Stomach (tissue), 9 donors: ENCODE results near the gene NEK6. TPM values are rescaled to one million over a fixed set of nuclear protein-coding genes. Genes with fewer than 3 reads are reported as not detected.

ENCODE experiments used
- DNase-seq, 2 donors: peaks; one replicate each; pipeline versions ENCODE4 v3.0.0 to v3.0.0-alpha.2; 2013 to 2019
- H3K27ac ChIP-seq, 5 donors: fragments of 200-600 bp in 4 of 5; sonication (generic) in 4 of 5; one replicate each; pipeline ENCODE4 v1.5.1; 2013 to 2019; ENCODE audit warnings: mild to moderate bottlenecking in 1 of 5, moderate library complexity in 1 of 5
- H3K27me3 ChIP-seq, 3 donors: fragments of 200-600 bp; sonication (generic); one replicate each; pipeline ENCODE4 v1.5.1; 2017 to 2019; ENCODE audit warnings: mixed run types in 1 of 3
- H3K36me3 ChIP-seq, 4 donors: fragments of 200-600 bp; sonication (generic); 1 replicate in 3 of 4; 2 replicates in 1 of 4; pipeline ENCODE4 v1.5.1; 2016 to 2019
- H3K4me1 ChIP-seq, 4 donors: fragments of 200-600 bp; sonication (generic); one replicate each; pipeline ENCODE4 v1.5.1; 2016 to 2019
- H3K4me3 ChIP-seq, 4 donors: fragments of 200-600 bp; sonication (generic) in 3 of 4; one replicate each; pipeline ENCODE4 v1.5.1; 2016 to 2019; ENCODE audit warnings: mild to moderate bottlenecking in 1 of 4
- H3K9me3 ChIP-seq, 4 donors: fragments of 200-600 bp; sonication (generic); one replicate each; pipeline ENCODE4 v1.5.1; 2016 to 2019
- EP300 ChIP-seq: sonication (generic); formaldehyde crosslinking; IDR thresholded peaks from one replicate; pipeline ENCODE4 v1.6.1; 2017; ENCODE audit warnings: antibody characterized with exemption
- POLR2A ChIP-seq, 4 donors: fragments of 450-650 bp; IDR thresholded peaks; one replicate each; pipeline ENCODE4 v1.6.1; 2016; ENCODE audit warnings: antibody characterized with exemption in 4 of 4, control low read depth in 2 of 4, mild to moderate bottlenecking in 1 of 4, moderate library complexity in 1 of 4
- POLR2AphosphoS5 ChIP-seq, 3 donors: sonication (generic); formaldehyde crosslinking; IDR thresholded peaks; one replicate each; pipeline ENCODE4 v1.6.1; 2016; ENCODE audit warnings: antibody characterized with exemption in 3 of 3
- WGBS, 5 donors: extraction: QIAGEN DNeasy Blood & Tissue Kit in 3 of 5; methylation state at CpG; one replicate each; pipeline versions ENCODE4 v1.1.5 to v1.1.7; 2013 to 2018; 5-methylcytosine and 5-hydroxymethylcytosine counted together
- intact Hi-C: fragments of 100-400 bp; cut with DNase I; formaldehyde crosslinking; loops from one replicate; pipeline ENCODE4 v1.15.1; 2023; ENCODE audit warnings: low total_unique reads
- polyA plus RNA-seq, 3 donors: library from polyadenylated mRNA; stranded (reverse); fragments of 200-250 nt; gene quantifications; one replicate each; pipeline ENCODE4 v1.2.3, GENCODE V29; 2013
- total RNA-seq, 5 donors: library from RNA; depleted of rRNA; stranded (reverse); fragments of >200 nt; gene quantifications; one replicate each; pipeline versions ENCODE4 v1.1.0 to v1.2.3, GENCODE V29; 2014 to 2016
- TF ChIP-seq, protein P1 (sequence below), 7 experiments: fragments of 450-650 bp in 4 of 7; fragments of 200-600 bp in 3 of 7; sonication (generic) in 3 of 7; IDR thresholded peaks; one replicate each; pipeline ENCODE4 v1.5.1; 2016 to 2019; ENCODE audit warnings: antibody characterized with exemption in 7 of 7, control low read depth in 2 of 7, mild to moderate bottlenecking in 1 of 7
- donor health status: healthy with polysubstance abuse.
- donor health status: Bipolar disorder and iron deficiency.
- donor health status: healthy.

NEK6 gene
- total and polyA plus RNA-seq, 8 donors: 6.0 to 76.8 (median 25.9) TPM

DNA sequence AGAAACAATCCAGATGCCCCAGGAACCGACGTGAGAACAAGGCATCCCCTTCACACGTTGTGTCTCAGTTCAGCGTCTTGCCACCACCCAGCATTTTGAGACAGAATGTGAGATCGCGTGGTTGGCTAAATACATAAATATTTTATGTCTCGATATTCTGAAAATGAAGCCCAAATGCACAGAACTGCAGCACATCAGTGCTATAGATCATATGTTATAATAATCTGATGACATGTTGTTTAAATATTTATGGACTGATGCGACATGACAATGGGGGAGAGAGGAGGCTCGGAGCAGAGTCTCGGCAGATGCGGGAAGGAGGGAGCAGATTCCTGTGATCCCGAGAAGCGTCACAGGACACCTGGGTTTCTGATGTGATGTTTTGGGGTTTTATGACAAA lies 10.9 kb downstream of the NEK6 start:
- TF ChIP-seq POLR2AphosphoS5 (IDR thresholded peaks at IDR 0.05) (no peak), EP300 (no peak), POLR2A (IDR thresholded peaks at IDR 0.05) (no peak)
- TF ChIP-seq, protein P1, sequence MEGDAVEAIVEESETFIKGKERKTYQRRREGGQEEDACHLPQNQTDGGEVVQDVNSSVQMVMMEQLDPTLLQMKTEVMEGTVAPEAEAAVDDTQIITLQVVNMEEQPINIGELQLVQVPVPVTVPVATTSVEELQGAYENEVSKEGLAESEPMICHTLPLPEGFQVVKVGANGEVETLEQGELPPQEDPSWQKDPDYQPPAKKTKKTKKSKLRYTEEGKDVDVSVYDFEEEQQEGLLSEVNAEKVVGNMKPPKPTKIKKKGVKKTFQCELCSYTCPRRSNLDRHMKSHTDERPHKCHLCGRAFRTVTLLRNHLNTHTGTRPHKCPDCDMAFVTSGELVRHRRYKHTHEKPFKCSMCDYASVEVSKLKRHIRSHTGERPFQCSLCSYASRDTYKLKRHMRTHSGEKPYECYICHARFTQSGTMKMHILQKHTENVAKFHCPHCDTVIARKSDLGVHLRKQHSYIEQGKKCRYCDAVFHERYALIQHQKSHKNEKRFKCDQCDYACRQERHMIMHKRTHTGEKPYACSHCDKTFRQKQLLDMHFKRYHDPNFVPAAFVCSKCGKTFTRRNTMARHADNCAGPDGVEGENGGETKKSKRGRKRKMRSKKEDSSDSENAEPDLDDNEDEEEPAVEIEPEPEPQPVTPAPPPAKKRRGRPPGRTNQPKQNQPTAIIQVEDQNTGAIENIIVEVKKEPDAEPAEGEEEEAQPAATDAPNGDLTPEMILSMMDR (IDR thresholded peaks at IDR 0.05): no peak
- Histone ChIP-seq H3K9me3 (no peaks in the 10 kb centered on the region), H3K4me3 (no peak overlapping the region), H3K4me1 (peaks cover 52 to 100% (median 88%) of the 10 kb centered on the region in 4 donors), H3K27ac (peak overlapping the region in 4 of 5 donors; percentile 74 to 96 (median 83)), H3K27me3 (no peaks in the 10 kb centered on the region), H3K36me3 (no peaks in the 10 kb centered on the region)
- intact Hi-C loops: no loop called here
- DNase-seq: no peak
- 81 to 90% (median 88%) methylated on average over 13 of the region's 13 CpGs for WGBS, 5 donors

DNA sequence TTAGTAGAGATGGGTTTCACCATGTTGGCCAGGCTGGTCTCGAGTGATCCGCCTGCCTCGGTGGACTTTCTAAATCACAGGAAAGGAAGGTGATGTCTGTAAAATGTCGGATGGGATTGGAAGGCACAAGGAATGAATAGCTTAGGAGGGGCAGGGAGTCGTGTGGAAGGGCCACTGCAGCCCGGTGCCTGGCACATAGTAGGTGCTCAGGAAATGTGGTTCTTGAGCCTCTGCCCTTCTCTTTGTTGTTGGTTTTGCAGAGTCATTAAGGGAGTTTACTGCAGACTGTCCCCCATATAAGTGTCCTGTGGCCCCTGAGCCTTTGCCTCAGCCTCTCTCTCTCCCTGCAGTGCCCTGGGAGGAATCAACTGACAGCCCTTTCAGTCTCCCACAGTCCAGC lies 11.8 kb downstream of the NEK6 start:
- no peaks in the 10 kb centered on the region for H3K27me3 ChIP-seq
- H3K36me3 ChIP-seq: no peaks in the 10 kb centered on the region
- H3K27ac ChIP-seq: peak overlapping the region in 2 of 5 donors; percentile 34 to 75
- 92 to 96% (median 92%) methylated on average over 6 of the region's 6 CpGs for WGBS, 5 donors
- peaks cover 46 to 99% (median 82%) of the 10 kb centered on the region in 4 donors for H3K4me1 ChIP-seq
- TF ChIP-seq, protein P1 (IDR thresholded peaks at IDR 0.05): no peak
- TF ChIP-seq POLR2AphosphoS5 (IDR thresholded peaks at IDR 0.05): no peak
- no peak for TF ChIP-seq EP300
- TF ChIP-seq POLR2A (IDR thresholded peaks at IDR 0.05): no peak
- H3K9me3 ChIP-seq: no peaks in the 10 kb centered on the region
- DNase-seq: no peak
- no peak overlapping the region for H3K4me3 ChIP-seq
- intact Hi-C loops: no loop called here

DNA sequence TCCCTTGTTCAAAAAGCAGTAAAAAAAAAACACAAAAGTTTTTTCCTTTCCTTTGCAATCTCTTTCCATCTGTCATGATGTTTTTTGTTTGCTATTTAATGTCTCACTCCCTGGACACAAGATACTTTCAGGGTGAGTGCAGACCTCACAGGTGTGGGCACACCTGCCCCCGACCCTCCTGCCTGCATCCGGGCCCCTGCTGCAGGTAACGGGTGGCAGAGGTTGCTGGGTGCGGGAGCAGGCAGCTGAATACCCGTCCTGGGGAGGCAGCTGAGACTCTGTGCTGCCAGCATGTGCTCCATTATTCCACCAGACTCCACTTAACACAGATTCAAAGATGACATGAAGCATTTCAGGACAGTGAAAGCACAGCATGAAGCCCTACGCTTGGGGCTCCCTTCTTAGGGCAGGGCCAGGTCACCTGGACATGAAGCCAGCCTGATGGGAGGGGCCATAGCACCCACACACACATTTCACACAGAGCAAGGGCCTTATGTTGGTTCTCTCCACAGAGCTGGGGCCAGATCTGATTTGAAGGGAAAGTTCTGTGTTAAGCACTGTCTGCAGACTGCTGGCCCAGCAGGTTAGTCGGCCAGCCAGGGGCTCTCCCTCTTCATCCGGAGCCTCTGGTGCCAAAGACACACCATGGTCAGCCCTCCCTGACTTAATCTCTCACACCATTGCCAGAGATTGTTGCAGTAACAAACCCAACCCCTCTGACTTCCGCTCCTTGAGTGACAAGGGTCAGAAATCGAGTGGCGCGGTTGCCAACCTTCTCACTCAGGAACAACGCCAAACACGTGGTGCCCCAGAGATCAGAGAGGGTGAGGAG lies 13.0 kb downstream of the NEK6 start:
- Histone ChIP-seq H3K4me1 (peaks cover 46 to 99% (median 80%) of the 10 kb centered on the region in 4 donors), H3K36me3 (no peaks in the 10 kb centered on the region), H3K27ac (peak overlapping the region; percentile 61 to 80 (median 75)), H3K27me3 (no peaks in the 10 kb centered on the region), H3K9me3 (no peaks in the 10 kb centered on the region), H3K4me3 (no peak overlapping the region)
- WGBS, 5 donors: 23 to 44% (median 31%) methylated on average over 14 of the region's 14 CpGs
- intact Hi-C loops: no loop called here
- peak in 1 of 3 donors; percentile 82 for TF ChIP-seq POLR2AphosphoS5 (IDR thresholded peaks at IDR 0.05)
- no peak for TF ChIP-seq POLR2A (IDR thresholded peaks at IDR 0.05)
- peak in 1 of 2 donors; percentile 80 for DNase-seq

DNA sequence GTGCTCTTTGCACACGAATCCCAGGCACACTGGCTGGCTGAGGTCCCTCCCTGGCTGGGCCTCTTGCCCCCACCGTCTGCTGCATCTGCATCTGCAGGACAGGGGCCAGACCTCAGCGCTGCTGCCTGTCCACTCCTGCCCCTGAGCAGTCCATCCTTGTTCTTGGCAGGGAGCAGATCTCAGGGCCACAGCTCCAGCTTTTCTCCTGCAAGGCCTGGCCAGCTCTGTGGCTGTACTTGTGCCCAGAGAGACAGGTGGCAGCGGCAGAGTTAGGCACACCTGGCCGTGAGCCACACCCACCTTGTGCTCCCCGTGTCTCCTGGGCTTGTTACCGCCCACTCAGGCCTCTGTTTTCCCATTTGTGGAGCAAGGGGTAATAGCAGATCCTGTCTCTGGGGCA lies 13.9 kb downstream of the NEK6 start:
- peak overlapping the region in 4 of 5 donors; percentile 61 to 80 (median 76) for H3K27ac ChIP-seq
- intact Hi-C loops: no loop called here
- H3K9me3 ChIP-seq: no peaks in the 10 kb centered on the region
- no peak overlapping the region for H3K4me3 ChIP-seq
- peaks cover 38 to 99% (median 76%) of the 10 kb centered on the region in 4 donors for H3K4me1 ChIP-seq
- peak in 1 of 2 donors; percentile 55 for DNase-seq
- no peak for TF ChIP-seq POLR2A (IDR thresholded peaks at IDR 0.05)
- no peak for TF ChIP-seq EP300
- TF ChIP-seq, protein P1 (IDR thresholded peaks at IDR 0.05): no peak
- TF ChIP-seq POLR2AphosphoS5 (IDR thresholded peaks at IDR 0.05): no peak
- no peaks in the 10 kb centered on the region for H3K36me3 ChIP-seq
- no peaks in the 10 kb centered on the region for H3K27me3 ChIP-seq
- 30 to 57% (median 54%) methylated on average over 6 to 7 of the region's 7 CpGs for WGBS, 5 donors
